ENCODE results near the gene TALDO1.

The TALDO1 gene

GRCh38 chr11:804599-804964 is 57.3 kb downstream of the TALDO1 start:
- no peaks in the 10 kb centered on the region for H3K27me3 Mint-ChIP-seq (ENCODE audit: low read depth)
- no peak for TF ChIP-seq CTCF (IDR thresholded peaks at IDR 0.05; ENCODE audit: unreplicated experiment in 3 of 3)
- H3K4me1 Mint-ChIP-seq: peaks cover 10% of the 10 kb centered on the region
- no peaks in the 10 kb centered on the region for H3K36me3 Mint-ChIP-seq (ENCODE audit: low read depth)
- H3K9me3 Mint-ChIP-seq: no peaks in the 10 kb centered on the region
- H3K4me3 Mint-ChIP-seq: peak overlapping the region; percentile 79 to 84 (median 81)
- peak overlapping the region in 1 of 3 experiments; percentile 39 for H3K27ac Mint-ChIP-seq

GRCh38 chr11:808427-809286 is 61.4 kb downstream of the TALDO1 start:
- Mint-ChIP-seq H3K4me3 (peak overlapping the region; percentile 90 to 94 (median 92)), H3K4me1 (peaks cover 20% of the 10 kb centered on the region), H3K36me3 (ENCODE audit: low read depth) (peaks cover 19% of the 10 kb centered on the region), H3K27me3 (ENCODE audit: low read depth) (no peaks in the 10 kb centered on the region), H3K27ac (peak overlapping the region; percentile 99 to 100 (median 99)), H3K9me3 (no peaks in the 10 kb centered on the region)
- TF ChIP-seq CTCF (IDR thresholded peaks at IDR 0.05; ENCODE audit: unreplicated experiment in 3 of 3): no peak

- Mint-ChIP-seq H3K36me3 (ENCODE audit: low read depth) (peaks cover 22% of the 10 kb centered on the region), H3K4me1 (peaks cover 20% of the 10 kb centered on the region), H3K27ac (peak within 1 kb of the TSS; percentile 99 to 100 (median 99)), H3K9me3 (no peaks in the 10 kb centered on the region), H3K27me3 (ENCODE audit: low read depth) (no peaks in the 10 kb centered on the region), H3K4me3 (peak within 1 kb of the TSS; percentile 90 to 94 (median 92))
- no peak for TF ChIP-seq CTCF (IDR thresholded peaks at IDR 0.05; ENCODE audit: unreplicated experiment in 3 of 3)
Measured at GRCh38 chr11:809287-810039, 62.2 kb downstream of the TALDO1 start, which contains the start of gene RPLP2. TSS of gene RPLP2 (plus strand) at chr11:809967. CDS start at chr11:810235, 268 bp downstream.

GRCh38 chr11:810040-810567 is 62.8 kb downstream of the TALDO1 start:
- H3K27me3 Mint-ChIP-seq (ENCODE audit: low read depth): no peaks in the 10 kb centered on the region
- H3K9me3 Mint-ChIP-seq: no peaks in the 10 kb centered on the region
- H3K4me3 Mint-ChIP-seq: peak overlapping the region; percentile 90 to 94 (median 92)
- H3K36me3 Mint-ChIP-seq (ENCODE audit: low read depth): peaks cover 22% of the 10 kb centered on the region
- peak overlapping the region; percentile 99 to 100 (median 99) for H3K27ac Mint-ChIP-seq
- TF ChIP-seq CTCF (IDR thresholded peaks at IDR 0.05; ENCODE audit: unreplicated experiment in 3 of 3): peak in 1 of 3 experiments; percentile 12
- peaks cover 20% of the 10 kb centered on the region for H3K4me1 Mint-ChIP-seq

GRCh38 chr11:811446-812245 is 64.4 kb downstream of the TALDO1 start:
- TF ChIP-seq CTCF (IDR thresholded peaks at IDR 0.05; ENCODE audit: unreplicated experiment in 3 of 3): no peak
- peaks cover 20% of the 10 kb centered on the region for H3K4me1 Mint-ChIP-seq
- H3K9me3 Mint-ChIP-seq: no peaks in the 10 kb centered on the region
- H3K27me3 Mint-ChIP-seq (ENCODE audit: low read depth): peaks cover 3% of the 10 kb centered on the region
- H3K36me3 Mint-ChIP-seq (ENCODE audit: low read depth): peaks cover 22% of the 10 kb centered on the region
- peak overlapping the region; percentile 87 to 90 (median 87) for H3K4me3 Mint-ChIP-seq
- H3K27ac Mint-ChIP-seq: peak overlapping the region in 1 of 3 experiments; percentile 70
